Liver (tissue), 9 donors: ENCODE data around the gene PHLDB2. TPM values are rescaled to one million over a fixed set of nuclear protein-coding genes. Genes with fewer than 3 reads are reported as not detected.

Source experiments
- DNase-seq: peaks from one replicate; pipeline ENCODE4 v3.0.0-alpha.2; 2017; ENCODE audit warnings: low spot score
- H3K27ac ChIP-seq, 2 donors: one replicate each; pipeline ENCODE4 v1.7.0; 2013; ENCODE audit warnings: inconsistent platforms in 2 of 2, low read length in 2 of 2, control low read depth in 1 of 2, low read depth in 1 of 2, mild to moderate bottlenecking in 1 of 2
- H3K27me3 ChIP-seq, 4 donors: one replicate each; pipeline versions ENCODE4 v1.6.1 to v1.7.0; 2013; ENCODE audit warnings: low read length in 3 of 4, inconsistent platforms in 1 of 4, mild to moderate bottlenecking in 1 of 4, moderate library complexity in 1 of 4; ENCODE audit not compliant: control insufficient read depth in 4 of 4, insufficient read depth in 4 of 4
- H3K36me3 ChIP-seq, 4 donors: one replicate each; pipeline versions ENCODE4 v1.6.1 to v1.7.0; 2013; ENCODE audit warnings: low read length in 3 of 4, mild to moderate bottlenecking in 3 of 4, low read depth in 1 of 4, moderate library complexity in 1 of 4; ENCODE audit not compliant: control insufficient read depth in 4 of 4, insufficient read depth in 3 of 4
- H3K4me1 ChIP-seq, 4 donors: one replicate each; pipeline versions ENCODE4 v1.6.1 to v1.7.0; 2013; ENCODE audit warnings: low read length in 3 of 4, mild to moderate bottlenecking in 3 of 4, moderate library complexity in 1 of 4; ENCODE audit not compliant: control insufficient read depth in 4 of 4, insufficient read depth in 4 of 4
- H3K4me3 ChIP-seq, 3 donors: one replicate each; pipeline versions ENCODE4 v1.6.1 to v1.7.0; 2013; ENCODE audit warnings: low read length in 3 of 3, control low read depth in 1 of 3, low read depth in 1 of 3, mild to moderate bottlenecking in 1 of 3
- H3K9ac ChIP-seq, 2 donors: one replicate each; pipeline ENCODE4 v1.7.0; 2013; ENCODE audit warnings: low read length in 2 of 2, mild to moderate bottlenecking in 2 of 2, moderate library complexity in 2 of 2, control low read depth in 1 of 2, low read depth in 1 of 2
- H3K9me3 ChIP-seq, 4 donors: one replicate each; pipeline versions ENCODE4 v1.6.1 to v1.7.0; 2013; ENCODE audit warnings: low read length in 3 of 4; ENCODE audit not compliant: control insufficient read depth in 4 of 4
- ATF3 ChIP-seq: IDR thresholded peaks from 2 replicates; pipeline ENCODE4 v1.6.1; 2016; ENCODE audit warnings: antibody characterized with exemption
- CTCF ChIP-seq: fragments of 150-350 bp; IDR thresholded peaks from 2 replicates; pipeline ENCODE4 v1.5.1; 2017; ENCODE audit warnings: improper control_type of control experiment, low read depth, low read length; ENCODE audit not compliant: missing input control
- EGR1 ChIP-seq, 2 donors: IDR thresholded peaks; 2 replicates each; pipeline ENCODE4 v1.6.1; 2016 to 2018; ENCODE audit warnings: antibody characterized with exemption in 2 of 2, low read depth in 2 of 2
- FOXA1 ChIP-seq: IDR thresholded peaks from 2 replicates; pipeline ENCODE4 v1.6.1; 2016; ENCODE audit warnings: antibody characterized with exemption
- FOXA2 ChIP-seq: IDR thresholded peaks from 2 replicates; pipeline ENCODE4 v1.6.1; 2016; ENCODE audit warnings: antibody characterized with exemption
- HNF4A ChIP-seq, 2 donors: conservative IDR thresholded peaks; 2 replicates each; pipeline ENCODE4 v1.6.1; 2016; ENCODE audit warnings: antibody characterized with exemption in 2 of 2, mild to moderate bottlenecking in 2 of 2
- HNF4G ChIP-seq: IDR thresholded peaks from 2 replicates; pipeline ENCODE4 v1.6.1; 2016; ENCODE audit warnings: antibody characterized with exemption
- JUND ChIP-seq, 2 donors: IDR thresholded peaks; 2 replicates each; pipeline ENCODE4 v1.6.1; 2016; ENCODE audit warnings: antibody characterized with exemption in 2 of 2
- NR2F2 ChIP-seq: IDR thresholded peaks from 2 replicates; pipeline ENCODE4 v1.6.1; 2016; ENCODE audit warnings: antibody characterized with exemption
- RAD21 ChIP-seq, 2 donors: IDR thresholded peaks; 2 replicates each; pipeline ENCODE4 v1.6.1; 2016; ENCODE audit warnings: antibody characterized with exemption in 2 of 2, mild to moderate bottlenecking in 2 of 2
- REST ChIP-seq: IDR thresholded peaks from 2 replicates; pipeline ENCODE4 v1.6.1; 2016; ENCODE audit warnings: antibody characterized with exemption, mild to moderate bottlenecking
- RXRA ChIP-seq, 2 donors: IDR thresholded peaks; 2 replicates each; pipeline ENCODE4 v1.6.1; 2017 to 2018; ENCODE audit warnings: antibody characterized with exemption in 2 of 2, mild to moderate bottlenecking in 1 of 2
- SP1 ChIP-seq: IDR thresholded peaks from 2 replicates; pipeline ENCODE4 v1.6.1; 2018; ENCODE audit warnings: antibody characterized with exemption, mild to moderate bottlenecking
- TAF1 ChIP-seq: conservative IDR thresholded peaks from 2 replicates; pipeline ENCODE4 v1.6.1; 2016; ENCODE audit warnings: antibody characterized with exemption, mild to moderate bottlenecking
- YY1 ChIP-seq: IDR thresholded peaks from 2 replicates; pipeline ENCODE4 v1.6.1; 2016; ENCODE audit warnings: antibody characterized with exemption, mild to moderate bottlenecking
- ZBTB33 ChIP-seq: IDR thresholded peaks from 2 replicates; pipeline ENCODE4 v1.6.1; 2016; ENCODE audit warnings: antibody characterized with exemption
- WGBS: extraction: QIAGEN DNeasy Blood & Tissue Kit; methylation state at CpG from one replicate; pipeline ENCODE4 v1.1.7; 2013; 5-methylcytosine and 5-hydroxymethylcytosine counted together
- polyA plus RNA-seq, 2 donors: library from polyadenylated mRNA; stranded (reverse) in 1 of 2; unstranded in 1 of 2; fragments of 200-250 nt in 1 of 2; fragments of >200 nt in 1 of 2; fragmentation: Nextera tagmentation in 1 of 2; extraction: Ambion mirVana in 1 of 2; gene quantifications; one replicate each; pipeline versions ENCODE4 v1.2.1 to v1.2.3, GENCODE V29; 2013 to 2015
- total RNA-seq, 2 donors: library from RNA; depleted of rRNA; stranded (reverse); fragments of >200 nt; gene quantifications; one replicate each; pipeline ENCODE4 v1.2.3, GENCODE V29; 2014
- donor health status: healthy.
- donor health status: healthy.
- donor health status: healthy.
- donor health status: healthy.
- donor health status: healthy.

Gene PHLDB2
- total and polyA plus RNA-seq, 4 donors: 9.7 to 42.9 (median 22.2) TPM

- TF ChIP-seq ZBTB33: no peak
- TF ChIP-seq TAF1: no peak
- no peak for TF ChIP-seq RXRA (IDR thresholded peaks at IDR 0.05)
- TF ChIP-seq EGR1 (IDR thresholded peaks at IDR 0.05; ENCODE audit: low read depth in 2 of 2): no peak
Observed at GRCh38 chr3:112013784-112014143, 154.7 kb downstream of the PHLDB2 start (continued).

- Histone ChIP-seq H3K9me3 (no peaks in the 10 kb centered on the region), H3K27me3 (no peaks in the 10 kb centered on the region), H3K9ac (no peak overlapping the region), H3K36me3 (no peaks in the 10 kb centered on the region), H3K4me3 (no peak overlapping the region), H3K4me1 (peaks cover 0 to 2% (median 0%) of the 10 kb centered on the region in 4 donors), H3K27ac (no peak overlapping the region)
- DNase-seq: no peak
- TF ChIP-seq YY1 (no peak), REST (no peak), HNF4G (no peak), FOXA1 (no peak), RAD21 (IDR thresholded peaks at IDR 0.05) (no peak), EGR1 (IDR thresholded peaks at IDR 0.05; ENCODE audit: low read depth in 2 of 2) (no peak), ATF3 (no peak), ZBTB33 (no peak), RXRA (IDR thresholded peaks at IDR 0.05) (no peak), NR2F2 (no peak), JUND (IDR thresholded peaks at IDR 0.05) (no peak)
Observed at GRCh38 chr3:112017091-112017490, 158.0 kb downstream of the PHLDB2 start.

- no peaks in the 10 kb centered on the region for H3K27me3 ChIP-seq
- H3K36me3 ChIP-seq: no peaks in the 10 kb centered on the region
- no peak overlapping the region for H3K9ac ChIP-seq
- no peaks in the 10 kb centered on the region for H3K4me1 ChIP-seq
- no peaks in the 10 kb centered on the region for H3K9me3 ChIP-seq
- DNase-seq: no peak
- TF ChIP-seq ZBTB33 (no peak), HNF4A (conservative IDR thresholded peaks at IDR 0.05) (peak; percentile 55 to 76), SP1 (no peak), FOXA2 (no peak), CTCF (no peak), FOXA1 (no peak), ATF3 (no peak), TAF1 (no peak), NR2F2 (no peak), RXRA (IDR thresholded peaks at IDR 0.05) (peak in 1 of 2 donors; percentile 25), EGR1 (IDR thresholded peaks at IDR 0.05; ENCODE audit: low read depth in 2 of 2) (no peak)
- no peak overlapping the region for H3K27ac ChIP-seq
- WGBS: 51% methylated on average over 4 of the region's 4 CpGs
- H3K4me3 ChIP-seq: no peak overlapping the region
Observed at GRCh38 chr3:112018712-112019111, 159.6 kb downstream of the PHLDB2 start.
